SK-N-SH (cell line): ENCODE data around the gene CLCNKB. TPM values are rescaled to one million over a fixed set of nuclear protein-coding genes. Genes with fewer than 3 reads are reported as not detected.
"Not testable (repeated sequence)": the region's sequence is repeated elsewhere in the genome, so short reads cannot be mapped to it uniquely, and the experiment has no call there.

Source experiments
- CTCF ChIA-PET: fragments of 300-600, 350-600 bp; formaldehyde crosslinking; extraction: SDS; loops from one replicate; lab custom pipeline; 2021; lab: Yijun Ruan, JAX
- POLR2A ChIA-PET: fragments of 350-600 bp; sonication (Branson Sonifier 250); formaldehyde crosslinking; extraction: SDS; loops from one replicate; lab custom pipeline; 2020; ENCODE audit warnings: antibody characterized with exemption, inconsistent platforms; lab: Yijun Ruan, JAX
- DNase-seq: peaks from one replicate; pipeline ENCODE4 v3.0.0; 2012
- H2AFZ ChIP-seq: fragments of 200-600 bp; sonication (generic); 2 replicates; pipeline ENCODE4 v1.8.1; 2016; ENCODE audit warnings: antibody characterized with exemption, mild to moderate bottlenecking, low read depth
- H3F3A ChIP-seq: fragments of 200-600 bp; sonication (generic); replicated peaks from 2 replicates; pipeline ENCODE3; 2016; ENCODE audit warnings: antibody characterized with exemption, mild to moderate bottlenecking; ENCODE audit not compliant: insufficient read depth
- H3K27ac ChIP-seq, 2 experiments: fragments of 200-500 bp in 1 of 2; fragments of 200-600 bp in 1 of 2; sonication (Bioruptor generic) in 1 of 2; sonication (generic), shearing (Covaris generic) in 1 of 2; 2 replicates each; pipeline versions ENCODE4 v1.5.1 to v1.6.1; 2014 to 2016; ENCODE audit warnings: low read depth in 2 of 2, inconsistent platforms in 1 of 2, low read length in 1 of 2, mild to moderate bottlenecking in 1 of 2, mixed read lengths in 1 of 2
- H3K27me3 ChIP-seq: fragments of 200-600 bp; sonication (generic), shearing (Covaris generic); 2 replicates; pipeline ENCODE4 v1.6.1; 2016; ENCODE audit warnings: mixed run types; ENCODE audit not compliant: insufficient read depth
- H3K36me3 ChIP-seq, 2 experiments: fragments of 200-500 bp in 1 of 2; fragments of 200-600 bp in 1 of 2; sonication (Bioruptor generic) in 1 of 2; sonication (generic) in 1 of 2; replicated peaks in 1 of 2; 2 replicates each; pipeline versions ENCODE3 to v1.5.1; 2014 to 2016; ENCODE audit warnings: low read length in 1 of 2, mild to moderate bottlenecking in 1 of 2; ENCODE audit not compliant: insufficient read depth in 2 of 2, control insufficient read depth in 1 of 2
- H3K4me1 ChIP-seq, 2 experiments: fragments of 200-500 bp in 1 of 2; fragments of 200-600 bp in 1 of 2; sonication (Bioruptor generic) in 1 of 2; sonication (generic), shearing (Covaris generic) in 1 of 2; 2 replicates each; pipeline versions ENCODE4 v1.5.1 to v1.6.1; 2014 to 2016; ENCODE audit warnings: low read depth in 1 of 2, low read length in 1 of 2, mixed run types in 1 of 2; ENCODE audit not compliant: insufficient read depth in 2 of 2, control insufficient read depth in 1 of 2
- H3K4me2 ChIP-seq: fragments of 200-600 bp; sonication (generic), shearing (Covaris generic); 2 replicates; pipeline ENCODE4 v1.6.1; 2017; ENCODE audit warnings: mixed run types
- H3K4me3 ChIP-seq, 2 experiments: fragments of 200-500 bp in 1 of 2; fragments of 200-600 bp in 1 of 2; sonication (Bioruptor generic) in 1 of 2; sonication (generic), shearing (Covaris generic) in 1 of 2; 2 replicates each; pipeline versions ENCODE4 v1.5.1 to v1.8.1; 2014 to 2016; ENCODE audit warnings: low read depth in 2 of 2, inconsistent platforms in 1 of 2, low read length in 1 of 2, mild to moderate bottlenecking in 1 of 2, mixed read lengths in 1 of 2, moderate library complexity in 1 of 2
- H3K79me2 ChIP-seq: fragments of 200-600 bp; sonication (generic); 2 replicates; pipeline ENCODE4 v1.8.1; 2017; ENCODE audit warnings: mild to moderate bottlenecking; ENCODE audit not compliant: insufficient read depth
- H3K9ac ChIP-seq: fragments of 200-600 bp; sonication (generic); 2 replicates; pipeline ENCODE4 v1.6.1; 2017; ENCODE audit warnings: mixed run types
- H3K9me2 ChIP-seq: fragments of 200-600 bp; sonication (generic); 2 replicates; pipeline ENCODE4 v1.6.1; 2017; ENCODE audit warnings: mixed run types
- H3K9me3 ChIP-seq: fragments of 200-600 bp; sonication (generic); 2 replicates; pipeline ENCODE4 v1.6.1; 2017; ENCODE audit warnings: mixed run types, mild to moderate bottlenecking, moderate library complexity
- H4K20me1 ChIP-seq: fragments of 200-600 bp; sonication (generic); 2 replicates; pipeline ENCODE4 v1.6.1; 2017; ENCODE audit warnings: mild to moderate bottlenecking, mixed run types; ENCODE audit not compliant: insufficient read depth
- CHD2 ChIP-seq: fragments of 150-350 bp; IDR thresholded peaks from 2 replicates; pipeline ENCODE4 v1.6.1; 2018; ENCODE audit warnings: low read length; ENCODE audit not compliant: partially characterized antibody
- ELF1 ChIP-seq: IDR thresholded peaks from 2 replicates; pipeline ENCODE4 v1.4.0; 2012
- GABPA ChIP-seq: IDR thresholded peaks from 2 replicates; pipeline ENCODE4 v1.4.0; 2012; ENCODE audit warnings: low read depth, mild to moderate bottlenecking
- JUND ChIP-seq: IDR thresholded peaks from 2 replicates; pipeline ENCODE4 v1.4.0; 2012
- MAX ChIP-seq: IDR thresholded peaks from 2 replicates; pipeline ENCODE4 v1.4.0; 2012; ENCODE audit warnings: low read depth
- MXI1 ChIP-seq: IDR thresholded peaks from 2 replicates; pipeline ENCODE4 v1.6.1; 2012; ENCODE audit warnings: mild to moderate bottlenecking, low read depth, low read length, improper control_type of control experiment
- NRF1 ChIP-seq: IDR thresholded peaks from 2 replicates; pipeline ENCODE4 v1.6.1; 2012; ENCODE audit warnings: low read depth, mild to moderate bottlenecking, low read length
- PBX3 ChIP-seq: IDR thresholded peaks from 2 replicates; pipeline ENCODE4; 2012
- POLR2AphosphoS5 ChIP-seq: IDR thresholded peaks from 2 replicates; pipeline ENCODE4 v1.6.1; 2012; ENCODE audit warnings: low read depth, low read length
- RAD21 ChIP-seq: IDR thresholded peaks from 2 replicates; pipeline ENCODE4 v1.6.1; 2012; ENCODE audit warnings: mild to moderate bottlenecking, low read length
- RXRA ChIP-seq: IDR thresholded peaks from 2 replicates; pipeline ENCODE4 v1.4.0; 2012; ENCODE audit warnings: low read depth, mild to moderate bottlenecking, borderline replicate concordance
- SIN3A ChIP-seq: IDR thresholded peaks from 2 replicates; pipeline ENCODE4 v1.6.1; 2012; ENCODE audit warnings: low read depth, mild to moderate bottlenecking, low read length, moderate library complexity, borderline replicate concordance
- USF1 ChIP-seq: IDR thresholded peaks from 2 replicates; pipeline ENCODE4 v1.4.0; 2012; ENCODE audit warnings: low read depth, borderline replicate concordance
- USF2 ChIP-seq: fragments of 150-350 bp; IDR thresholded peaks from 2 replicates; pipeline ENCODE4 v1.6.1; 2017; ENCODE audit warnings: antibody characterized with exemption, low read length, low read depth, borderline replicate concordance
- YY1 ChIP-seq: IDR thresholded peaks from 2 replicates; pipeline ENCODE4 v1.4.0; 2012; ENCODE audit warnings: low read depth, mild to moderate bottlenecking
- WGBS: methylation state at CpG from one replicate; pipeline ENCODE4 v1.1.6; 2017; ENCODE audit warnings: low lambda C conversion rate; 5-methylcytosine and 5-hydroxymethylcytosine counted together
- polyA plus RNA-seq, 3 experiments: library from polyadenylated mRNA; depleted of rRNA; stranded (reverse); fragments of >200 nt; gene quantifications; 2 replicates each; pipeline ENCODE4 v1.2.3, GENCODE V29; 2012

CLCNKB gene
- polyA plus RNA-seq, 1 of the 3 experiments (the other 2 are of a cell fraction), result 0.41 TPM

- peak; percentile 85 for TF ChIP-seq RAD21
- TF ChIP-seq USF2, result no peak
- no peak for TF ChIP-seq PBX3
- TF ChIP-seq MAX, result no peak
- TF ChIP-seq ELF1, result no peak
- TF ChIP-seq POLR2AphosphoS5, result no peak
- no peak for TF ChIP-seq NRF1
- TF ChIP-seq GABPA, result no peak
- TF ChIP-seq YY1, result no peak
- TF ChIP-seq RXRA, result no peak
- TF ChIP-seq MXI1, result no peak
- TF ChIP-seq SIN3A, result no peak
- peak; percentile 34 for TF ChIP-seq CHD2
- TF ChIP-seq JUND, result no peak
- no peak for TF ChIP-seq USF1
Measured at GRCh38 chr1:16055613-16056520, 12.3 kb downstream of the CLCNKB start (continued).

GRCh38 chr1:16056521-16056912 lies 12.9 kb downstream of the CLCNKB start:
- H4K20me1 ChIP-seq, POLR2A ChIA-PET, H3K79me2 ChIP-seq, H2AFZ ChIP-seq, H3K27ac ChIP-seq, H3K9ac ChIP-seq, H3K4me3 ChIP-seq, H3K9me2 ChIP-seq, H3K4me1 ChIP-seq, H3F3A ChIP-seq, H3K27me3 ChIP-seq, H3K36me3 ChIP-seq, H3K4me2 ChIP-seq, H3K9me3 ChIP-seq, DNase-seq: not testable (repeated sequence)
- WGBS, result 67% methylated on average over 3 of the region's 4 CpGs
- CTCF ChIA-PET, result interaction anchor here (0.6 to 4.6 kb wide), 15 partner anchors 10 to 295 kb away, joined by 3 to 58 read pairs (median 7); partner anchors contain the start of genes FAM131C and HSPB7

GRCh38 chr1:16057314-16057915 lies 13.8 kb downstream of the CLCNKB start:
- CTCF ChIA-PET, result interaction anchor here (0.6 to 3.9 kb wide), 7 partner anchors 9 to 270 kb away, joined by 3 to 24 read pairs (median 4); no protein-coding TSS in a partner anchor

GRCh38 chr1:16058394-16059120 lies 15.0 kb downstream of the CLCNKB start:
- not testable (repeated sequence) for DNase-seq

More at GRCh38 chr1:16057314-16057915, 13.8 kb downstream of the CLCNKB start:
- H3K27me3 ChIP-seq, H3K79me2 ChIP-seq, H3K9me3 ChIP-seq, POLR2A ChIA-PET, H3K36me3 ChIP-seq, H2AFZ ChIP-seq, H4K20me1 ChIP-seq, H3K4me1 ChIP-seq, H3K9me2 ChIP-seq, DNase-seq, H3K27ac ChIP-seq, H3K9ac ChIP-seq, H3F3A ChIP-seq, H3K4me2 ChIP-seq, H3K4me3 ChIP-seq: not testable (repeated sequence)
- 85% methylated on average over 6 of the region's 7 CpGs for WGBS

More at GRCh38 chr1:16058394-16059120, 15.0 kb downstream of the CLCNKB start:
- H3K4me2 ChIP-seq, H4K20me1 ChIP-seq, POLR2A ChIA-PET, H3K9me2 ChIP-seq, H3K79me2 ChIP-seq, H3K27me3 ChIP-seq, H3K36me3 ChIP-seq, H2AFZ ChIP-seq, H3K4me1 ChIP-seq, H3K4me3 ChIP-seq, H3F3A ChIP-seq, H3K27ac ChIP-seq, H3K9ac ChIP-seq, H3K9me3 ChIP-seq: not testable (repeated sequence)
- WGBS, result 65% methylated on average over 12 of the region's 20 CpGs
- CTCF ChIA-PET, result interaction anchor here (1.5 kb wide), 1 partner anchor 15 kb away, joined by 5 read pairs; the partner anchor contains the start of gene FAM131C
